IMR-90 (cell line): Measurements from ENCODE around the gene IVL.

Source experiments
- BHLHE40 ChIP-seq: fragments of 150-350 bp; IDR thresholded peaks from 2 replicates; pipeline ENCODE4 v1.6.1; 2016; ENCODE audit warnings: mild to moderate bottlenecking, low read depth, low read length
- CEBPB ChIP-seq: IDR thresholded peaks from 2 replicates; pipeline ENCODE4 v1.6.1; 2012; ENCODE audit warnings: low read depth, low read length, improper control_type of control experiment
- CHD1 ChIP-seq: IDR thresholded peaks from 2 replicates; pipeline ENCODE4 v1.6.1; 2012; ENCODE audit warnings: low read depth, low read length, improper control_type of control experiment
- CTCF ChIP-seq: conservative IDR thresholded peaks from 2 replicates; pipeline ENCODE4 v1.5.1; 2012; ENCODE audit warnings: mild to moderate bottlenecking, low read depth, low read length, improper control_type of control experiment
- ELK1 ChIP-seq: fragments of 150-350 bp; IDR thresholded peaks from 2 replicates; pipeline ENCODE4 v1.6.1; 2016; ENCODE audit warnings: low read depth, mild to moderate bottlenecking, low read length, moderate library complexity, borderline replicate concordance
- FOS ChIP-seq: fragments of 150-350 bp; IDR thresholded peaks from 2 replicates; pipeline ENCODE4 v1.6.1; 2016; ENCODE audit warnings: low read depth, low read length
- MXI1 ChIP-seq: IDR thresholded peaks from 2 replicates; pipeline ENCODE4 v1.6.1; 2012; ENCODE audit warnings: low read depth, mild to moderate bottlenecking, low read length, moderate library complexity, borderline replicate concordance
- POLR2A ChIP-seq: IDR thresholded peaks from 2 replicates; pipeline ENCODE4 v1.6.1; 2012; ENCODE audit warnings: mild to moderate bottlenecking, low read depth, low read length
- RAD21 ChIP-seq: IDR thresholded peaks from 2 replicates; pipeline ENCODE4 v1.6.1; 2012; ENCODE audit warnings: low read length, improper control_type of control experiment
- RCOR1 ChIP-seq: IDR thresholded peaks from 2 replicates; pipeline ENCODE4 v1.6.1; 2012; ENCODE audit warnings: mild to moderate bottlenecking, low read length, improper control_type of control experiment; ENCODE audit not compliant: insufficient replicate concordance
- RFX5 ChIP-seq: IDR thresholded peaks from 2 replicates; pipeline ENCODE4 v1.8.0; 2012; ENCODE audit warnings: low read depth, mild to moderate bottlenecking, low read length, moderate library complexity
- SMC3 ChIP-seq: fragments of 150-350 bp; IDR thresholded peaks from 2 replicates; pipeline ENCODE4 v1.6.1; 2016; ENCODE audit warnings: low read depth, mild to moderate bottlenecking, antibody characterized with exemption, low read length, moderate library complexity
- USF2 ChIP-seq: fragments of 150-350 bp; IDR thresholded peaks from 2 replicates; pipeline ENCODE4 v1.6.1; 2017; ENCODE audit warnings: mild to moderate bottlenecking, antibody characterized with exemption, low read length, low read depth

GRCh38 chr1:152919071-152919470, 10.7 kb downstream of the IVL start:
- TF ChIP-seq CTCF: no peak
- no peak for TF ChIP-seq CEBPB
- no peak for TF ChIP-seq RCOR1
- no peak for TF ChIP-seq POLR2A
- no peak for TF ChIP-seq SMC3
- no peak for TF ChIP-seq MXI1
- TF ChIP-seq CHD1: no peak
- TF ChIP-seq USF2: no peak
- TF ChIP-seq ELK1: no peak
- TF ChIP-seq RFX5: no peak
- no peak for TF ChIP-seq BHLHE40
- no peak for TF ChIP-seq RAD21
- TF ChIP-seq FOS: no peak
